SKM-1 treated with dmso at 0.1 percent for 144 hours (cell line): ENCODE measurements around the gene SNRNP200.

Source experiments
- DNase-seq: peaks from one replicate; lab custom pipeline; 2025; ENCODE audit not compliant: unreplicated experiment; lab: John Stamatoyannopoulos, UW

Gene SNRNP200

GRCh38 chr2:96251721-96252292 is 53.5 kb downstream of the SNRNP200 start:
- no peak for DNase-seq

GRCh38 chr2:96250188-96250587 is 55.2 kb downstream of the SNRNP200 start:
- no peak for DNase-seq

- no peak for DNase-seq
Measured at GRCh38 chr2:96249654-96250053, 55.7 kb downstream of the SNRNP200 start.

GRCh38 chr2:96248624-96249023 is 56.7 kb downstream of the SNRNP200 start:
- no peak for DNase-seq

GRCh38 chr2:96247896-96248295 is 57.5 kb downstream of the SNRNP200 start:
- no peak for DNase-seq

- DNase-seq: no peak
Measured at GRCh38 chr2:96247009-96247408, 58.3 kb downstream of the SNRNP200 start.

- peak; percentile 90 for DNase-seq
Measured at GRCh38 chr2:96245609-96246390, 59.5 kb downstream of the SNRNP200 start.

- no peak for DNase-seq
Measured at GRCh38 chr2:96243843-96244242, 61.5 kb downstream of the SNRNP200 start.

- peak; percentile 76 for DNase-seq
Measured at GRCh38 chr2:96241900-96242611, 63.3 kb downstream of the SNRNP200 start.

- no peak for DNase-seq
Measured at GRCh38 chr2:96241227-96241626, 64.1 kb downstream of the SNRNP200 start.

GRCh38 chr2:96240341-96241038 is 64.9 kb downstream of the SNRNP200 start:
- DNase-seq: no peak

- no peak for DNase-seq
Measured at GRCh38 chr2:96239745-96240264, 65.5 kb downstream of the SNRNP200 start.

- DNase-seq: no peak
Measured at GRCh38 chr2:96239091-96239490, 66.3 kb downstream of the SNRNP200 start.

- DNase-seq: no peak
Measured at GRCh38 chr2:96238266-96238665, 67.1 kb downstream of the SNRNP200 start.

GRCh38 chr2:96236882-96237281 is 68.5 kb downstream of the SNRNP200 start:
- no peak for DNase-seq

- peak; percentile 52 for DNase-seq
Measured at GRCh38 chr2:96233880-96234316, 71.4 kb downstream of the SNRNP200 start.

GRCh38 chr2:96233436-96233835 is 71.9 kb downstream of the SNRNP200 start:
- DNase-seq: peak; percentile 35

GRCh38 chr2:96231316-96231715 is 74.0 kb downstream of the SNRNP200 start:
- DNase-seq: no peak

- DNase-seq: peak; percentile 85
Measured at GRCh38 chr2:96225016-96225533, 80.3 kb downstream of the SNRNP200 start.
